ENCODE results near the gene MAST3.

The MAST3 gene

DNA sequence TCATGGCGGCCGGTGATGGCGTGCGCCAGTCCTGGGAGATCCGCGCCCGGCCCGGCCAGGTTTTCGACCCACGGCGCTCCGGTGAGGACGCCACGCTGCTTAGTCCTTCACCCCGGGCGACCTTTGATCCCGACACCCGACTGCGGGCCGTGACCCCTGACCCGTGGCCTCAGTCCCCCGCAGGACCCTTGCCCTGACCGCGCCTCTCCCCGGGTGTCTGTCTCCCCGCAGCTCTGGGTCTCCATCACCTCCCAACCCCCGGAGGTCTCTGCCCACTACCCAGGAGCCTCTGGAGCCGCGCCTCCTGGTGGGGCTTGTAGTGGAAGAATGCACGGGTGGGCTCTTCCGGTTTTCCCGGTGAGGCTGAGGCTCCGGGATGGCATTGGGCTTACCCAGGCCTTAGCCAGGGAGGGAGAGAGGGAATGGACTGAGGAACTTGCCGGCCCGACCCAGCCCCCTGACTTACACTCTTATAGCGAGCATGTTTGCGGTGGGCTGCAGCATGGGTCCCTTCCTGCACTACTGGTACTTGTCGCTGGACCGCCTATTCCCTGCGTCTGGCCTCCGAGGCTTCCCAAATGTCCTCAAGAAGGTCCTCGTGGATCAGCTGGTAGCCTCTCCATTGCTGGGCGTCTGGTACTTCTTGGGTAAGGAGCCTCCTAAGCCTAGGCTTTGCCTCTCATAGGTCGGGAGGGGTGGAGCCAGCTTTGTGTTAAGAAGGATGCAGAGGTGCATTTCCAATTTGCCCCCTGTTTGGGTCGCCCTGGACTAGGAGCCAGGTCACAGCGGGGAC, 96.0 kb downstream of the MAST3 start:
- no peak for DNase-seq

DNA sequence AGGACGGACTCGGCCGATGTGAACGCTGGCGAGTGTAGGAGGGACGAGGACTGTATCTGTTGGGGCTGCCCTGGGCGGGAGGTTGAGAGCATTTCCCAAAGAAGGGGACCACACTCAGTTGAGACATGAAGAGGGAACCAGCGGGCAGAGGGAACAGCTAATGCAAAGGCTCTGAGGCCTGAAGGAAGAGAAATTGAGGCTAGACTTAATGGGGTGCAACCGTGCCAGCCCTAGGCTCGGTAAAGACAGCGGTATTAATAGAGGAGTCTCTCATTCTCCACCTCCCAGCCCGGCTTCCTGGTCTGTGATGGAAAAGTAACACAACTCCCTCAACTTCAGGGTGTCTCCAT, 96.6 kb downstream of the MAST3 start:
- DNase-seq: no peak

DNA sequence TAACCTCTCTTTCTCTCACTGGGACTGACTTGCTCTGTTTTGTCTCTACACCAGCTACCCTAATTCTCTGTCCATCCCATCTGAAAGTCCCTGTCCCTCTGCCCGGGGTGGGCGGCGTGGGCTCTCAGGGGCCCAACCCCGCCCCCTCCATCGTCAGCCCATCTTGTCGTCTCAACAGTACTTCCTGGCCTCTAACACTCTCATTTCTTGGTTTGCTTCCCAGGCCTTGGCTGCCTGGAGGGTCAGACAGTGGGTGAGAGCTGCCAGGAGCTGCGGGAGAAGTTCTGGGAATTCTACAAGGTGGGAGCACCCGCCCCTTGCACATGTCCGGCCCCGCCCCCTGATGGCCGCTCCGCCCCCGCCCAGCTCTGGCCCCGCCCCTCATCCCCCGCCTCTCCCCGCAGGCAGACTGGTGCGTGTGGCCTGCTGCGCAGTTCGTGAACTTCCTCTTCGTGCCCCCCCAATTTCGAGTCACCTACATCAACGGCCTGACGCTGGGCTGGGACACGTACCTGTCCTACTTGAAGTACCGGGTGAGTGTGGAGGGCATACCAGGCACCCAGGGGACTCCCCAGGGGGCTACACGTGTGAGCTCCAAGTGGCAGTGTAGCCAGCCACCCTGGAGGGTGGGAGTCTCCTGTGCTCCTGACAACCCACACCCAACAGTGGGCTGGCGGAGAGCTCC, 97.1 kb downstream of the MAST3 start:
- DNase-seq: no peak

DNA sequence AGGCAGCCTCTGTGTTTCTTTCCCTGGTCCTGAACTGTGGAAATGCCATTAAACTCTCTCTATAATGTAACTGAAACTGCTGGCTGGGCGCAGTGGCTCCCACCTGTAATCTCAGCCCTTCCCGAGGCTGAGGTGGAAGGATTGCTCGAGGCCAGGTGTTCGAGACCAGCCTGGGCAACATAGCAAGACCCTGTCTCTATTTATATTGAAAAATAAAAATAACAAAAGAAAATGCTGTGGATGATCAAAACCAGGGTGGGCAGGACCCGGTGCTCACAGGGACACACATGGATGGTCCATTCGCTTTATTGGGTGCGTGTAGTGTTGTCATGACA, 98.9 kb downstream of the MAST3 start:
- no peak for DNase-seq

DNA sequence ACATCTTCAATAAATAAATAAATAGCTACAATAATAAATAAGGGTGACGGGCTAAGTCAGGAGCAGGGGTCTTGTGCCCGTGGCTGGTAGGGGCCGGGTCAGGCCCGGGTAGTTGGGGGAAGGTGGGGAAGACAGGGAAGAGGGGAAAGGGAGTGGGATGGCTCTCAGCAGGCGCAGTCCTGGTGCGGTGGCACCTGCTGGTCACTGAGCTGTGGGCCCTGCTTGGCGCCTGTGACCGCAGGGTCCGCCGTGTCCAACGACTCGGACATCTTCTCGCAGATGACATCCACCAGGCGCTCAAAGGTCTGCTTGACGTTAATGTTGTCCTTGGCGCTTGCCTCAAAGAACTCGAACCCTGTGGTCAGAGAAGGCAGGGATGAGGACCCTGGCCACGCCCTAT, 99.7 kb downstream of the MAST3 start:
- DNase-seq: no peak

DNA sequence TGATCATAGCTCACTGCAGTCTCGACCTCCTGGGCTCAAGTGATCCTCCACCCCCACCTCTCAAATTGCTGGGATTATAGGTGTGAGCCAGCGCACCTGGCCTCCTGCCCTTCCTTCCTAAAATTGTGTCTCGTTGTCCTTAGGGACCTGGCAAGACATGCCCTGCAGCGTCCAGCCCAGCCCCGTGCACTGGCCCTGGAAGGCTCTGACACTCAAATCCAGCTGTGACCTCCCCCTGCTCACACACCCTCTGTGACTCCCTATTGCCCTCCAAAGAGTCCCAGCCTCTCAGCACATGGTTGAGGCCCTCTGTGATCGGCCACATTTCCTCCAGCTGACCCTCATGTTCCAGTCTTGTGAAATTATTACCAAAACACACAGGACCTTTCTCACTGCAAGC, 100.4 kb downstream of the MAST3 start:
- DNase-seq: no peak

DNA sequence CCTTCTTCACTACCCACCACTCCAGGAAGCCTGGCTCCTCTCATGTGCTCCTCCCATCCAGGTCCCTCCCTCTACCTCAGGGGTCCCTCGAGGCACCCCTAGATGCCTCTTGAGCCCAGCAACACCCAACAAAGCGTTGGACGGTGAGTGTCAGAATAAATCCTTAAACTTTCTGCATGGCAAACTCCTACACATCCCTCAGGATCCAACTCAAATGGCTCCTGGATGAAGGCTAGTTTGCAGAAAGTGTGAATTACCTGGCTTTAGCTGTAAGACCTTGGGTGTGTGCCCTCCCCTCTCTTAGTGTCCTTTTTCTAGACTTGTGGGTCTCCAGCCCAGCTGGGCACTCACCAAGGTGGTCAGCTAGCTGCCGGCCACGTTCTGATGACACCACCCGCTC, 100.8 kb downstream of the MAST3 start:
- DNase-seq: no peak

All from NCI-H2081 (cell line).